WTC11 (cell line): ENCODE measurements around the gene ATG2B.

ENCODE experiments used
- CBFB ChIP-seq: sonication (generic); formaldehyde crosslinking; IDR thresholded peaks from 2 replicates; pipeline ENCODE4 v1.8.1; 2022; ENCODE audit warnings: mild to moderate bottlenecking, low read depth, missing genetic modification reagents
- KAT7 ChIP-seq: sonication (generic); formaldehyde crosslinking; IDR thresholded peaks from 2 replicates; pipeline ENCODE4 v1.8.1; 2023; ENCODE audit warnings: missing genetic modification reagents, mild to moderate bottlenecking, borderline replicate concordance
- NFYB ChIP-seq: sonication (generic); formaldehyde crosslinking; conservative IDR thresholded peaks from 2 replicates; pipeline ENCODE4 v1.8.0; 2022; ENCODE audit warnings: low read depth, missing genetic modification reagents
- ZNF121 ChIP-seq: sonication (generic); formaldehyde crosslinking; IDR thresholded peaks from 2 replicates; pipeline ENCODE4 v1.8.0; 2023; ENCODE audit warnings: missing genetic modification reagents
- TF ChIP-seq, protein P1 (sequence below): fragments of 200-600 bp; IDR thresholded peaks from 2 replicates; pipeline ENCODE4 v1.8.0; 2022; ENCODE audit warnings: antibody characterized with exemption
- TF ChIP-seq, protein P2 (sequence below): sonication (generic); formaldehyde crosslinking; conservative IDR thresholded peaks from 2 replicates; pipeline ENCODE4 v1.8.1; 2022; ENCODE audit warnings: mild to moderate bottlenecking, missing genetic modification reagents
- TF ChIP-seq, protein P3 (sequence below): sonication (generic); formaldehyde crosslinking; conservative IDR thresholded peaks from 2 replicates; pipeline ENCODE4 v1.8.1; 2023; ENCODE audit warnings: mild to moderate bottlenecking, low read depth, missing genetic modification reagents, moderate library complexity
- TF ChIP-seq, protein P4 (sequence below): sonication (generic); formaldehyde crosslinking; IDR thresholded peaks from 2 replicates; pipeline ENCODE4 v1.8.1; 2022; ENCODE audit warnings: low read depth, mild to moderate bottlenecking, moderate library complexity, missing genetic modification reagents, borderline replicate concordance
- TF ChIP-seq, protein P5 (sequence below): sonication (generic); formaldehyde crosslinking; IDR thresholded peaks from 2 replicates; pipeline ENCODE4 v1.8.0; 2022; ENCODE audit warnings: mild to moderate bottlenecking, missing genetic modification reagents

- TF ChIP-seq, protein P1, sequence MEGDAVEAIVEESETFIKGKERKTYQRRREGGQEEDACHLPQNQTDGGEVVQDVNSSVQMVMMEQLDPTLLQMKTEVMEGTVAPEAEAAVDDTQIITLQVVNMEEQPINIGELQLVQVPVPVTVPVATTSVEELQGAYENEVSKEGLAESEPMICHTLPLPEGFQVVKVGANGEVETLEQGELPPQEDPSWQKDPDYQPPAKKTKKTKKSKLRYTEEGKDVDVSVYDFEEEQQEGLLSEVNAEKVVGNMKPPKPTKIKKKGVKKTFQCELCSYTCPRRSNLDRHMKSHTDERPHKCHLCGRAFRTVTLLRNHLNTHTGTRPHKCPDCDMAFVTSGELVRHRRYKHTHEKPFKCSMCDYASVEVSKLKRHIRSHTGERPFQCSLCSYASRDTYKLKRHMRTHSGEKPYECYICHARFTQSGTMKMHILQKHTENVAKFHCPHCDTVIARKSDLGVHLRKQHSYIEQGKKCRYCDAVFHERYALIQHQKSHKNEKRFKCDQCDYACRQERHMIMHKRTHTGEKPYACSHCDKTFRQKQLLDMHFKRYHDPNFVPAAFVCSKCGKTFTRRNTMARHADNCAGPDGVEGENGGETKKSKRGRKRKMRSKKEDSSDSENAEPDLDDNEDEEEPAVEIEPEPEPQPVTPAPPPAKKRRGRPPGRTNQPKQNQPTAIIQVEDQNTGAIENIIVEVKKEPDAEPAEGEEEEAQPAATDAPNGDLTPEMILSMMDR, result no peak
- TF ChIP-seq, protein P2, sequence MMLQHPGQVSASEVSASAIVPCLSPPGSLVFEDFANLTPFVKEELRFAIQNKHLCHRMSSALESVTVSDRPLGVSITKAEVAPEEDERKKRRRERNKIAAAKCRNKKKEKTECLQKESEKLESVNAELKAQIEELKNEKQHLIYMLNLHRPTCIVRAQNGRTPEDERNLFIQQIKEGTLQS (CRISPR knock-in tag), result no peak
- TF ChIP-seq KAT7 (CRISPR knock-in tag), result no peak
- TF ChIP-seq, protein P3, sequence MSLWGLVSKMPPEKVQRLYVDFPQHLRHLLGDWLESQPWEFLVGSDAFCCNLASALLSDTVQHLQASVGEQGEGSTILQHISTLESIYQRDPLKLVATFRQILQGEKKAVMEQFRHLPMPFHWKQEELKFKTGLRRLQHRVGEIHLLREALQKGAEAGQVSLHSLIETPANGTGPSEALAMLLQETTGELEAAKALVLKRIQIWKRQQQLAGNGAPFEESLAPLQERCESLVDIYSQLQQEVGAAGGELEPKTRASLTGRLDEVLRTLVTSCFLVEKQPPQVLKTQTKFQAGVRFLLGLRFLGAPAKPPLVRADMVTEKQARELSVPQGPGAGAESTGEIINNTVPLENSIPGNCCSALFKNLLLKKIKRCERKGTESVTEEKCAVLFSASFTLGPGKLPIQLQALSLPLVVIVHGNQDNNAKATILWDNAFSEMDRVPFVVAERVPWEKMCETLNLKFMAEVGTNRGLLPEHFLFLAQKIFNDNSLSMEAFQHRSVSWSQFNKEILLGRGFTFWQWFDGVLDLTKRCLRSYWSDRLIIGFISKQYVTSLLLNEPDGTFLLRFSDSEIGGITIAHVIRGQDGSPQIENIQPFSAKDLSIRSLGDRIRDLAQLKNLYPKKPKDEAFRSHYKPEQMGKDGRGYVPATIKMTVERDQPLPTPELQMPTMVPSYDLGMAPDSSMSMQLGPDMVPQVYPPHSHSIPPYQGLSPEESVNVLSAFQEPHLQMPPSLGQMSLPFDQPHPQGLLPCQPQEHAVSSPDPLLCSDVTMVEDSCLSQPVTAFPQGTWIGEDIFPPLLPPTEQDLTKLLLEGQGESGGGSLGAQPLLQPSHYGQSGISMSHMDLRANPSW (CRISPR knock-in tag), result no peak
- TF ChIP-seq ZNF121 (CRISPR knock-in tag), result no peak
- TF ChIP-seq CBFB (CRISPR knock-in tag), result no peak
- TF ChIP-seq, protein P4, sequence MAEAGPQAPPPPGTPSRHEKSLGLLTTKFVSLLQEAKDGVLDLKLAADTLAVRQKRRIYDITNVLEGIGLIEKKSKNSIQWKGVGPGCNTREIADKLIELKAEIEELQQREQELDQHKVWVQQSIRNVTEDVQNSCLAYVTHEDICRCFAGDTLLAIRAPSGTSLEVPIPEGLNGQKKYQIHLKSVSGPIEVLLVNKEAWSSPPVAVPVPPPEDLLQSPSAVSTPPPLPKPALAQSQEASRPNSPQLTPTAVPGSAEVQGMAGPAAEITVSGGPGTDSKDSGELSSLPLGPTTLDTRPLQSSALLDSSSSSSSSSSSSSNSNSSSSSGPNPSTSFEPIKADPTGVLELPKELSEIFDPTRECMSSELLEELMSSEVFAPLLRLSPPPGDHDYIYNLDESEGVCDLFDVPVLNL, result no peak
- TF ChIP-seq NFYB (CRISPR knock-in tag), result no peak
- TF ChIP-seq, protein P5, sequence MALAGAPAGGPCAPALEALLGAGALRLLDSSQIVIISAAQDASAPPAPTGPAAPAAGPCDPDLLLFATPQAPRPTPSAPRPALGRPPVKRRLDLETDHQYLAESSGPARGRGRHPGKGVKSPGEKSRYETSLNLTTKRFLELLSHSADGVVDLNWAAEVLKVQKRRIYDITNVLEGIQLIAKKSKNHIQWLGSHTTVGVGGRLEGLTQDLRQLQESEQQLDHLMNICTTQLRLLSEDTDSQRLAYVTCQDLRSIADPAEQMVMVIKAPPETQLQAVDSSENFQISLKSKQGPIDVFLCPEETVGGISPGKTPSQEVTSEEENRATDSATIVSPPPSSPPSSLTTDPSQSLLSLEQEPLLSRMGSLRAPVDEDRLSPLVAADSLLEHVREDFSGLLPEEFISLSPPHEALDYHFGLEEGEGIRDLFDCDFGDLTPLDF (CRISPR knock-in tag), result no peak
These were observed 129.5 kb downstream of the ATG2B start for GRCh38 chr14:96233661-96234060.
